Kidney (tissue), 14 donors: Measurements from ENCODE around the gene LRFN3. TPM values are rescaled to one million over a fixed set of nuclear protein-coding genes. Genes with fewer than 3 reads are reported as not detected.

Experiments used
- DNase-seq, 5 donors: peaks; one replicate each; pipeline ENCODE4 v3.0.0-alpha.2; 2013 to 2020
- FAIRE-seq: peaks from 2 replicates; lab custom pipeline; 2012; peaks lifted over from hg19 to GRCh38; lab: Jason Lieb, UNC
- H3K27ac ChIP-seq, 2 donors: one replicate each; pipeline ENCODE4 v1.7.0; 2013; ENCODE audit warnings: low read depth in 2 of 2, low read length in 2 of 2, inconsistent platforms in 1 of 2
- H3K27me3 ChIP-seq: one replicate; pipeline ENCODE4 v1.7.1; 2013; ENCODE audit warnings: low read length, inconsistent platforms; ENCODE audit not compliant: control insufficient read depth, insufficient read depth
- H3K36me3 ChIP-seq, 3 donors: one replicate each; pipeline versions ENCODE4 v1.7.0 to v1.7.1; 2013; ENCODE audit warnings: low read length in 3 of 3, control low read depth in 1 of 3, inconsistent platforms in 1 of 3; ENCODE audit not compliant: insufficient read depth in 3 of 3, control insufficient read depth in 2 of 3
- H3K4me1 ChIP-seq, 3 donors: one replicate each; pipeline versions ENCODE4 v1.7.0 to v1.7.1; 2013; ENCODE audit warnings: low read length in 3 of 3, inconsistent platforms in 1 of 3, low read depth in 1 of 3; ENCODE audit not compliant: control insufficient read depth in 2 of 3, insufficient read depth in 2 of 3
- H3K4me3 ChIP-seq, 3 donors: one replicate each; pipeline versions ENCODE4 v1.7.0 to v1.8.1; 2013; ENCODE audit warnings: low read length in 3 of 3, control low read depth in 1 of 3, inconsistent platforms in 1 of 3
- H3K9ac ChIP-seq, 3 donors: one replicate each; pipeline versions ENCODE4 v1.7.0 to v1.7.1; 2013; ENCODE audit warnings: low read length in 3 of 3, control low read depth in 1 of 3, inconsistent platforms in 1 of 3
- H3K9me3 ChIP-seq, 3 donors: one replicate each; pipeline versions ENCODE4 v1.7.0 to v1.7.1; 2013; ENCODE audit warnings: low read length in 3 of 3, control low read depth in 1 of 3, inconsistent platforms in 1 of 3; ENCODE audit not compliant: control insufficient read depth in 2 of 3, insufficient read depth in 1 of 3
- CTCF ChIP-seq: IDR thresholded peaks from 3 replicates; pipeline ENCODE4 v1.5.1; 2012; ENCODE audit warnings: mild to moderate bottlenecking, moderate library complexity, borderline replicate concordance; ENCODE audit not compliant: insufficient read depth; ENCODE audit errors: extremely low read depth
- intact Hi-C: fragments of 100-400 bp; cut with DNase I; formaldehyde crosslinking; loops from one replicate; pipeline ENCODE4 v1.11.1; 2022
- polyA plus RNA-seq: library from polyadenylated mRNA; stranded (reverse); fragments of 350-450 nt; fragmentation: Illumina TruSeq; extraction: RNeasy Lipid Tissue Mini Kit (QIAGEN cat#74804); gene quantifications from one replicate; pipeline ENCODE4 v1.2.3, GENCODE V29; 2014; ENCODE audit warnings: low read depth, low replicate concordance; ENCODE audit not compliant: insufficient read depth
- total RNA-seq: library from RNA; stranded (reverse); fragmentation: NEBNext Ultra II Directional; extraction: Animal tissue kit (Norgen Biotek cat#: 25700); gene quantifications from one replicate; pipeline ENCODE4 v1.2.1, GENCODE V29; 2021
- donor health status: control.
- donor health status: control.
- donor health status: control.
- donor health status: control.
- donor health status: control.
- donor health status: DM: yes; HTN: yes; CAD: no.
- donor health status: Normal renal cell carcinoma (clear cell type).

The LRFN3 gene
- total and polyA plus RNA-seq, 2 donors from 2014 or later: 8.2 to 9.4 TPM

- peaks cover 3 to 17% (median 11%) of the 10 kb centered on the region in 3 donors for H3K4me1 ChIP-seq
- no peak for FAIRE-seq
- no peak overlapping the region for H3K27ac ChIP-seq
- H3K9me3 ChIP-seq: no peaks in the 10 kb centered on the region
- intact Hi-C loops: loop anchor here (5.0 kb wide), 1 partner anchor 50 kb away; no protein-coding TSS in a partner anchor
- no peak overlapping the region for H3K9ac ChIP-seq
- no peaks in the 10 kb centered on the region for H3K27me3 ChIP-seq
- peak in 1 of 5 donors; percentile 29 for DNase-seq
- no peaks in the 10 kb centered on the region for H3K36me3 ChIP-seq
- TF ChIP-seq CTCF: no peak
- no peak overlapping the region for H3K4me3 ChIP-seq
Measured at GRCh38 chr19:35932291-35932936, 3.8 kb upstream of the LRFN3 start.

GRCh38 chr19:35936738-35937268 is 629 bp downstream of the LRFN3 start:
- intact Hi-C loops: no loop called here
- DNase-seq (no peak), FAIRE-seq (no peak)
- H3K9me3 ChIP-seq: no peaks in the 10 kb centered on the region
- TF ChIP-seq CTCF: no peak
- H3K9ac ChIP-seq: peak overlapping the region in 2 of 3 donors; percentile 15 to 86
- H3K27ac ChIP-seq: peak overlapping the region in 1 of 2 donors; percentile 32
- H3K27me3 ChIP-seq: no peaks in the 10 kb centered on the region
- H3K36me3 ChIP-seq: no peaks in the 10 kb centered on the region
- H3K4me3 ChIP-seq: peak overlapping the region in 2 of 3 donors; percentile 49 to 63
- H3K4me1 ChIP-seq: peaks cover 3 to 22% (median 15%) of the 10 kb centered on the region in 3 donors

- peak overlapping the region in 2 of 3 donors; percentile 15 to 86 for H3K9ac ChIP-seq
- intact Hi-C loops: no loop called here
Measured at GRCh38 chr19:35937345-35938281, 1.4 kb downstream of the LRFN3 start.

More at GRCh38 chr19:35937345-35938281, 1.4 kb downstream of the LRFN3 start:
- Histone ChIP-seq H3K4me3 (peak overlapping the region in 2 of 3 donors; percentile 49 to 63), H3K4me1 (peaks cover 3 to 22% (median 15%) of the 10 kb centered on the region in 3 donors), H3K27ac (peak overlapping the region in 1 of 2 donors; percentile 32), H3K36me3 (no peaks in the 10 kb centered on the region), H3K9me3 (no peaks in the 10 kb centered on the region), H3K27me3 (no peaks in the 10 kb centered on the region)
- DNase-seq (peak in 1 of 5 donors; percentile 31), FAIRE-seq (no peak)
- TF ChIP-seq CTCF: no peak
